HEK293T (cell line): Measurements from ENCODE around the gene RNF208.

Experiments used
- CTCF ChIA-PET: fragments of 350-600 bp; formaldehyde crosslinking; extraction: SDS; loops from one replicate; lab custom pipeline; 2021; ENCODE audit warnings: antibody characterized with exemption, inconsistent platforms; lab: Yijun Ruan, JAX
- POLR2A ChIA-PET: fragments of 350-600 bp; formaldehyde crosslinking; extraction: SDS; loops from one replicate; lab custom pipeline; 2020; ENCODE audit warnings: antibody characterized with exemption, inconsistent platforms; lab: Yijun Ruan, JAX
- DNase-seq: peaks from one replicate; pipeline ENCODE4 v3.0.0; 2012; ENCODE audit warnings: mixed read lengths; ENCODE audit errors: extremely low spot score
- ARNT ChIP-seq: fragments of 450-650 bp; IDR thresholded peaks from 2 replicates; pipeline ENCODE4 v1.6.1; 2017; ENCODE audit warnings: mild to moderate bottlenecking
- BHLHE40 ChIP-seq: fragments of 450-650 bp; IDR thresholded peaks from 2 replicates; pipeline ENCODE4 v1.6.1; 2016; ENCODE audit warnings: mild to moderate bottlenecking, moderate library complexity, borderline replicate concordance
- CTBP1 ChIP-seq: fragments of 450-650 bp; IDR thresholded peaks from 2 replicates; pipeline ENCODE4 v1.6.1; 2016; ENCODE audit warnings: borderline replicate concordance
- ELF4 ChIP-seq: fragments of 450-650 bp; IDR thresholded peaks from 2 replicates; pipeline ENCODE4 v1.6.1; 2017; ENCODE audit warnings: antibody characterized with exemption
- FOXA1 ChIP-seq: fragments of 450-650 bp; IDR thresholded peaks from 2 replicates; pipeline ENCODE4 v1.6.1; 2016; ENCODE audit warnings: mild to moderate bottlenecking
- FOXK2 ChIP-seq: fragments of 450-650 bp; IDR thresholded peaks from 2 replicates; pipeline ENCODE4 v1.6.1; 2016; ENCODE audit warnings: mild to moderate bottlenecking
- FOXM1 ChIP-seq: fragments of 450-650 bp; IDR thresholded peaks from 2 replicates; pipeline ENCODE4 v1.6.1; 2017; ENCODE audit warnings: mild to moderate bottlenecking, borderline replicate concordance
- HDGF ChIP-seq: fragments of 450-650 bp; IDR thresholded peaks from 2 replicates; pipeline ENCODE4 v1.6.1; 2017; ENCODE audit warnings: antibody characterized with exemption, borderline replicate concordance
- L3MBTL2 ChIP-seq: fragments of 450-650 bp; conservative IDR thresholded peaks from 2 replicates; pipeline ENCODE4 v1.6.1; 2016; ENCODE audit warnings: mild to moderate bottlenecking
- LEF1 ChIP-seq: fragments of 450-650 bp; IDR thresholded peaks from 2 replicates; pipeline ENCODE4 v1.6.1; 2017; ENCODE audit warnings: mild to moderate bottlenecking, borderline replicate concordance
- NFRKB ChIP-seq: fragments of 450-650 bp; IDR thresholded peaks from 2 replicates; pipeline ENCODE4 v1.6.1; 2016; ENCODE audit warnings: mild to moderate bottlenecking, moderate library complexity
- PKNOX1 ChIP-seq: fragments of 450-650 bp; IDR thresholded peaks from 2 replicates; pipeline ENCODE4 v1.6.1; 2016
- SP1 ChIP-seq: fragments of 450-650 bp; IDR thresholded peaks from 2 replicates; pipeline ENCODE4 v1.6.1; 2017
- SUZ12 ChIP-seq: fragments of 450-650 bp; IDR thresholded peaks from 2 replicates; pipeline ENCODE4 v1.6.1; 2016; ENCODE audit warnings: mild to moderate bottlenecking
- TARDBP ChIP-seq: fragments of 450-650 bp; IDR thresholded peaks from 2 replicates; pipeline ENCODE4 v1.6.1; 2016
- ZNF384 ChIP-seq: fragments of 450-650 bp; IDR thresholded peaks from 2 replicates; pipeline ENCODE4 v1.6.1; 2016

RNF208 gene, protein sequence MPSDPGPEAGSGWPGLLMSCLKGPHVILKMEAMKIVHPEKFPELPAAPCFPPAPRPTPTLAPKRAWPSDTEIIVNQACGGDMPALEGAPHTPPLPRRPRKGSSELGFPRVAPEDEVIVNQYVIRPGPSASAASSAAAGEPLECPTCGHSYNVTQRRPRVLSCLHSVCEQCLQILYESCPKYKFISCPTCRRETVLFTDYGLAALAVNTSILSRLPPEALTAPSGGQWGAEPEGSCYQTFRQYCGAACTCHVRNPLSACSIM

GRCh38 chr9:137222190-137223077, at the start of gene RNF208:
RNF208 (minus strand) TSS chr9:137222240; CDS start chr9:137221212, 1,028 bp downstream.
- no peak for DNase-seq
- POLR2A ChIA-PET = interaction anchor here (1.0 to 4.4 kb wide), 18 partner anchors 10 to 442 kb away, joined by 3 to 20 read pairs (median 6); partner anchors contain the start of genes ANAPC2, MAN1B1, NDOR1 and SSNA1
- CTCF ChIA-PET = interaction anchor here (0.7 to 1.2 kb wide), 4 partner anchors 8 to 159 kb away, joined by 3 to 8 read pairs (median 6); no protein-coding TSS in a partner anchor
- TF ChIP-seq SP1 = no peak
- TF ChIP-seq ARNT = no peak
- no peak for TF ChIP-seq FOXK2
- TF ChIP-seq HDGF = 0 out of 2 replicates have a peak, but pooled peaks have one; percentile 63
- no peak for TF ChIP-seq LEF1
- no peak for TF ChIP-seq BHLHE40
- no peak for TF ChIP-seq PKNOX1

DNA sequence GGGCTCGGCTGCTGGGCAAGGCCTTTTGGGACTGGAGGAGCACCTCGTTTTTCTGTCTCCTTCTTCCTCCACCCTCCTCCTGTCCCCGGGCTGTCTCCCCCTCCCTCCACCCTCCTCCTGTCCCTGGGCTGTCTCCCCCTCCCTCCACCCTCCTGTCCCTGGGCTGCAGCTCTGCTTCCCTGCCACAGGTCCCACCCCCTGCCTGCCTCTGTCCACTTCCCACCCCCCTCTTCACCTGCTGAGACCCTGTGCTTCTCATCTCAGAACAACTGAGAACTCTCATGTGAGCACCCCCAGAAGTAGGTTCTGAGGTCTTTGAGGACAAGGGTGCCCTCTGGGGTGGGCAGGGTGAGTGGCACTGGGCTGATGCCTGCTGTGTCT, 49.6 kb upstream of the RNF208 start:
- CTCF ChIA-PET = interaction anchor here (0.6 kb wide), 1 partner anchor 18 kb away, joined by 3 read pairs; no protein-coding TSS in a partner anchor

GRCh38 chr9:137270929-137271695, 49.1 kb upstream of the RNF208 start:
- no peak for DNase-seq
- ChIA-PET POLR2A (interaction anchor here (0.6 to 1.0 kb wide), 2 partner anchors 30 to 105 kb away, joined by 3 read pairs; no protein-coding TSS in a partner anchor), CTCF (interaction anchor here (0.6 kb wide), 1 partner anchor 18 kb away, joined by 3 read pairs; no protein-coding TSS in a partner anchor)
- TF ChIP-seq NFRKB = no peak
- TF ChIP-seq SP1 = no peak
- no peak for TF ChIP-seq PKNOX1
- no peak for TF ChIP-seq L3MBTL2
- no peak for TF ChIP-seq FOXK2

More for the DNA sequence above, 49.6 kb upstream of the RNF208 start:
- TF ChIP-seq ZNF384 = no peak
- POLR2A ChIA-PET = interaction anchor here (0.6 kb wide), 1 partner anchor 105 kb away, joined by 3 read pairs; no protein-coding TSS in a partner anchor
- DNase-seq = no peak

- TF ChIP-seq FOXM1 (no peak), NFRKB (no peak), L3MBTL2 (no peak), CTBP1 (no peak), FOXA1 (no peak), ZNF384 (no peak), ELF4 (no peak), BHLHE40 (no peak), SUZ12 (no peak), FOXK2 (no peak), LEF1 (no peak), SP1 (no peak), TARDBP (no peak), PKNOX1 (no peak), HDGF (no peak)
- CTCF ChIA-PET = interaction anchor here (0.5 to 0.6 kb wide), 2 partner anchors 11 to 208 kb away, joined by 4 read pairs; no protein-coding TSS in a partner anchor
- POLR2A ChIA-PET = interaction anchor here (1.3 to 1.5 kb wide), 2 partner anchors 14 to 29 kb away, joined by 3 to 6 read pairs; partner anchors contain the start of genes NELFB and TUBB4B
- no peak for DNase-seq
Measured at GRCh38 chr9:137269231-137269772, 47.3 kb upstream of the RNF208 start.

GRCh38 chr9:137268538-137269201, 46.6 kb upstream of the RNF208 start:
- POLR2A ChIA-PET = interaction anchor here (1.3 to 1.5 kb wide), 2 partner anchors 13 to 28 kb away, joined by 3 to 6 read pairs; partner anchors contain the start of genes NELFB and TUBB4B
- no peak for DNase-seq
- CTCF ChIA-PET = interaction anchor here (0.5 to 0.6 kb wide), 2 partner anchors 10 to 207 kb away, joined by 4 read pairs; no protein-coding TSS in a partner anchor
- TF ChIP-seq BHLHE40 (no peak), FOXM1 (no peak)
